Embryonic facial prominence (tissue), 1 donor: Measurements from ENCODE around the gene CD44.

Source experiments
- DNase-seq: peaks from one replicate; pipeline ENCODE4 v3.0.0-alpha.2; 2016; ENCODE audit errors: extremely low spot score

The CD44 gene

DNA sequence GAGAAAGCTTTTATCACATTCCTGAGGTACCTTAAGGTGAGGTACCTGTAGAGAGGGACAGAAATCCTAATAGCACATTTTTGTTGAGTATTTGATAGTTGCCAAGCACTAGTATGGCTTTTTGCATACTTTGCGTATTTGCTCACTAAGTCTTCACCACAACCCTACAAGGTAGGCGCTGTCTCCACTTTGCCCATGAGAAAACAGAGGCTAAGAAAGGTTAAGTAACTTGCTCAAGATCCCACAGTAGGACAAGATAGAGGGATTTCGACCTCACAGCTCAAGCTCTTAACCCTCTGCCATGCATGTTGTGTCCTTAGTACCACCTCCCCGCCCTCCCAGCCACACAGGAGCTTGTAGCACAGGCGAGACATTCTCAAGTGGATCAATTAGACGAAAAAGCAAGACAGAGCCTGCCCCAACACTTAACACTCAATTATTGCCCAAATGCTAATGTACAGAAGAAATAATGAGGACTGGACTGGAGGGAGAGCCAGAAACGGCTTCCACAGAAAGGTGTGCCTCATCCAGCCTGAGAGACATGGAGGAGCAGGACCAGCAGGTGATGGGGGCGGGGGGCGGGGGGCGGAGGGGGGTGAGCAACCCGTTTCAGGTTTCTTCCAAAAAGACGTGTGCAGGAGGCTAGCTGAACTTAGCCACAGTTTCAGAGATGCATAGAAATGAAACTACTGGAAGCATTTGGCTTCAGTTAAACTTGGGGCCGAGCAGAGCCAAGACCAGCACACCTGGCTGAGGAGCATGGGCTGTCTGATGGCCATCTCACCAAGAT, 26.7 kb upstream of the CD44 start:
- no peak for DNase-seq

GRCh38 chr11:35112846-35113105, 26.2 kb upstream of the CD44 start:
- DNase-seq: no peak

DNA sequence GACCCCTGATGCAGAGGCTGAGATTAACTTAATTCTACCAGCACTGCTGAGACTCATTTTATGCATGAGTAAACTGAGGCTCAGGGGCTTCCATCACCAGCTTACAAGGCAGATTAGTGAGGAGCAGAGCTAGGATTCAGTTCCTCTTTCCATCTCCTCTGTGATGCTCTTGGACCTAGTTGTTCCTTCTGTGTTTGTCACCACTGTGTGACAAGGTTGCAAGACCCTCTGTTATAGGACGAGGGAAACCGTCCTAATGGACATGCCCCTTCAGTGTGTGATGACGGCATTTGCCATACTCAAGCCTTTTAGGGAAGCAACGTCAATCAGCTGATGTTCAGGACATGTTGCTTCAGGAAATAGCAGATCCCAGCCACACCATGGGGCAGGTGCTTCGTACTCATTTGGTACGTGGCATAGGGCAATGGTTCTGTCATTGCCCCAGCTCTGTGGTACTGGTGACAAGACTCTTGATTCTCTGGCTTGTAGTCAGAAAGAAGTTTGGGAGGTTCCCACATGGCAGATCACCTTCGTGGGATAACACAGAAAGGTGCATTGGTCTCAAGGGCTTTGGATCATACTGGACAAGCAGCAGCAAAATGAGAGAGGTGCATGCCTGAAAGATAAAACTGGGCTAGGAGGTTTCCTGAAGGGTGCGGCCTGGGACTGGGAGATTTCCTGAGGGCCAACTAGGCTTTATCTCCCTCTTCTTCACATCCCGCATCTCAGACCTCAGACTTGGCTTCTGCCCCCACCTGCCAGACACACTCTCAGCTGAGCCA, 23.9 kb upstream of the CD44 start:
- no peak for DNase-seq

DNA sequence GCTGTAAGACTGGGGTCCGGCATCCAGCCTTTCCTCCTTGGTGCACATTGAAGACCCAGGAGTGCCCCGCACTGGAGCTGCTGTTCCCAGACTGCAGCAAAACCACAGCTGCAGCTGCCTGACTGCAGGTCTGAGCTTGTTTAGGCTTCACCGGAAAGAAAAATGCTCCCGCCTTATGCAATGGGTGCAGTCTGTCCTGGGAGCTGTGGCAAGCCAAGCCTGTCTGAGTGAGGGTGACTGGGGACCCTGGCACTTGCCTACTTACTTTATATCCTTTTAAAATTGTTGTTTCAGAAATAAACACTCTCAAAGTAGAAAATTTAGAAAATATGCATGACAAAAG, 23.3 kb upstream of the CD44 start:
- no peak for DNase-seq

DNA sequence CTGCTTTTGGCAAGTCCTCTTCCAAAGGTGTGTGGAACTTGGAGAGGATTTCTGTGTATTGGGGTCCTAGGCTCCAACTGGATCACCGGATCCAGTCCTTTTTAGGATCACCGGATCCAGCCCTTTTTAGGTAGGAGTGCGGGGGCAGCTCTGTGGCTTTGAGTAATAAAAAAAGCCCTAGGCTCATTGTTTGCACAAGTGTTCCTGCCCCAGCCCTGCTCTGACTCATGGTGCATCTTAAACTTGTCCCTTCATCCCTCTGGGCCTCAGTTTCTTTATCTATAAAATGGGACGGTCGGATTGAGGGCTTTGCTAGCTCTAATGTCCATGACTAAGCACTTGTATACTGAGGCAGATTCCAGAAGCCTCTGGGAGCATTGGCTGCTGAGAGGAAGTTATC, 22.7 kb upstream of the CD44 start:
- no peak for DNase-seq

DNA sequence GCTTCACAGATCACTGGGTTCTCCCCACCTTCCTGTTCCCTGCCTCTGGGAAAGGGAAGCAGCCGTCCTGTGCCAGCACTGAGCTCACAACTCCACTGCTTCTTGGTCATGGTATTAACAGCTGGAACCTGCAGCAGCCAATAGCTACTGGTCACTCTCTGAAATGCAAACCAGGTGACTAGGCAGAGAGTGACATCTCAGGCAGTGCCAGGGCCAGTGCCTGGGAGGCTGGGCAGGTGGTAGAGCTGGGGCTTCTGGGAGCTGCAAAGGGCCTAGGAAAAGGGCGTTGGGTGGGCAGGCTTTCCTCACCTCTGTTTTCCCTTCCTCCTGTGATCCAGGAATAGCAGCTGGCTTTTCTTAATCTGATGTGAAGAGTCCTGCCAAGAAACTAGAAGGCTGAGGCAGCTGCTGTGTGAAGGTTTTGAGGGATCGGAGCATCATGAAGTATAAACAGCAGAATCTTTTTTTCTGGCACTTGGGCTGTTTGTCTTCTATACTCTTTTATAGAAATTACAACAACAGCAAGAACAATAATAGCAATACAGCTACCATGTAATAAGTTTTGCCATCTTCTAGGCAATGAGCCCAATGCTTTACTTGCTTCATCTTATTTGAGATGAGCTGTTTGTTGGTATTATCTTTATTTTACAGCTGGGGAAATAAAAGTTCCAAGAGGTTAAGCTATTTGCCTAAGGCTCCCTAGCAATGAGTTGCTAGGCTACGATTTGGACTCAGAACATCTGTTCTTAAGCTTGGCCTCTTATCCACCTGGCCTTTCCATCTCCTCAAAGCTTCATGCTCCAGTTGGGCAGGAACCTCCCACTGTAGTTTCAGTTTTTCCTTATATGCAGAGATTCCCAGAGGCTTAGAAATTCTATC, 22.0 kb upstream of the CD44 start:
- no peak for DNase-seq

DNA sequence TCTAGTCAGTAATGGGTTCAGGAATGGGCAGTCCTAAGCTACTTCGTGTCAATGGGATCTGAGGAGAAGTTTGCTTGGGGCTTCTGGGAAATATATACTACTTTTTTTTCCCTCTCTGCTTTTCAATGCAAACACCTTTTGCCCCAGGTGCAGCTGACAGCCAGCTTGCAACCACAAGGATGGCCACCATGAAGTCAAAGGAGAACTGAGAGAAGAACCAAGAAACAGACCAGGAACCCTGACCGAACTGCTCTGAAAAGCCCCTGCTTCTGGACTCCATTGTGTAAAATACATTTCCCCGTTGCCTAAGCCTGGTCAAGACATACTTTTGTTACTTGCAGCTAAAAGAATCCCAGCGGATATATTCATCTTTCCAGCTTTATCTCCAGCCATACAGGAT, 20.1 kb upstream of the CD44 start:
- DNase-seq: no peak

GRCh38 chr11:35121326-35121865, 17.6 kb upstream of the CD44 start:
- no peak for DNase-seq

GRCh38 chr11:35122308-35122707, 16.7 kb upstream of the CD44 start:
- DNase-seq: no peak

DNA sequence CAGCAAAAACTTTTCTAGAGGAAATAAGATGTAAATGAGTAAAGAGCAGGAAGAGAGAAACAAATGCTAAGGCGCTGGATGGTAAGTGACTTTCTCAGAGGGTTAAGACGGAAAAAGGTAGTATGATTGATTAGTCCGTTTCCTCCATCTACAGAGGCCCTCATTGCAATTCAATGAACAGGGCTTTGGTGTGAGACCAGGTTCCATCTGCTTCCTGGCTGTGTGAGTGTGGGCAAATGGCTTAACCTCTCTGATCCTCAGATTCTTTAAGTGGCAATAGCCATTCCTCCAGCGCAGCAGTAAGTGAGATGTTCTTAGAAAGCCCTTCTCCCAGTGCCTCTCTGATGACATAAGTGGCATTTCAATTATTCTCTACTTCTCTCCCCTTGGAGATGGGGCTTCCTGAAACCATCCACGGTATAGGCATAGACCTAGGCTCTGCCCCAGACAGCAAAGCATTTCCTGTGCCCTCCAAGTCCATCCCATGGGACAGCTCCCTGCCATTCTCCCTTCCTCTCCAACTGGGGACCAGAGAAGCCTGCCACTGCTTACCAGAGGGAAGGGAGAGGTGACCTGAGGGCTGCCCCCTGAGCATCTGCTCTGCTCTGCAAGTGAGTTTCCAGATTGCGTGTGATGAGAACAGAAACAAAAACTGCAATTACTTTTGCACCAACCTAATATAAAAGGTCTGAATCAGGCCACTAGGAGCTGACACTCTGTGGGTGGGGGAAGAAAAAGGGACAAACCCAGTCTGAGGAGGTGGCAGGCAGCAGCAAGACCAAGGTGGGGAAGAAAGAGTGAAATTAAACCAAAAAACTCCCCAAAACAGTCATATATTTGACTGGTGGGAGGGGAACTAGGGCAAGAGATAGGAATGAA, 12.7 kb upstream of the CD44 start:
- DNase-seq: no peak

- no peak for DNase-seq
Measured at GRCh38 chr11:35126879-35127581, 11.9 kb upstream of the CD44 start.

DNA sequence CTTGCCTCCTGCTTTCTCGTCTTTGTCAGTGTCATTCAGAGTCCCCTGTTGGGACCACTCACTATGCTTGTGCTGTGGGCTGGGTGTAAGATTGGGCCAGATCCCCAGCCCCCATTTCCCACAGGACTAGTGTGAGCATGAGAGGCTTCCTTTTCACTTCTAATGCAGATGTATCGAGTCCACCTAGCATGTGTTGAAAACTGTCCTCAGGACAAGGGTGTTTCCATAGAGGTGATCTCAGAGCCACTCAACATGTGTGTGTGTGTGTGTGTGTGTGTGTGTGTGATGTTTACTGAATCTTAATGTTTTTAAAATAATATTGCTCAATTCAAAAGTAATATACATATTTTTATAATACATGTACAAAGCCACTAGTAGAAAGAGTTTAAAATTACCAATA, 11.4 kb upstream of the CD44 start:
- DNase-seq: no peak

DNA sequence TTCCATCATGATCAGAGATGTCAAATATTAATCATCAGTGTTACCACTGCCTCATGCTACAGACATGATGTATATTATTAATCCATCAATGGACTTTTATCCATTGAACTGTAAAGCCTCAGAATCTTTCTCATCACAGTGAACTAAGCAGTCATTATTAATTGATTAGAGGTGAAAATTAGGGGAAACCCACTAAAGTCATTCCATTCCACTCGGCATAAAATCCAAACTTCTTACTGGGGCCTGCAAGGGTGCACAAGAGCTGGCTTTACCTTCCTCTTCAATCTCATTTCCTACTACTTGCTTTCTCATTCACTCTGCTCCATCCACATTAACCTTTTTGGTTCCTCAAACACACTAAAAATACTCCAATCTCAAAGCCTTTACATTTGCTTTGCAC, 7.9 kb upstream of the CD44 start:
- DNase-seq: no peak

- no peak for DNase-seq
Measured at GRCh38 chr11:35131886-35132285, 7.1 kb upstream of the CD44 start.

GRCh38 chr11:35133656-35134055, 5.3 kb upstream of the CD44 start:
- DNase-seq: no peak

- DNase-seq: no peak
Measured at GRCh38 chr11:35134403-35135148, 4.4 kb upstream of the CD44 start.

DNA sequence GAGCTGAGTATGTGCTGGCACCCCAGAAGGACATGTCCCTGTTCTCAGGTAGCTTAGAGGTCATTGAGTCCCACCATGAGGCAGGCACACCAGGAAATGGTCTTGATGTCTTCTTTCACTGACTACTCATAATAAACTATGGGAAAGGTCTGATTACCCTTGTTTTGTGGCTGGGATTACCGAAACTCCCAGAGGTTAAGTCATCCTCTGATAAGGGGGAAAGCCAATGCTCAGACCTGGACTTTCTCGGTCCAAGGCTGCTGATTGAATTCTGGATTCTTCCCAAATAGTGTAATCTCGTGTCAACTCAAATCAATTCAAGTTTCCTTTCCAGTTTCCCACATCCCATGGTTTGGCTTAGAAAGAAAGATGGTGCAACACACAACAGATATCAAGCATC, 3.7 kb upstream of the CD44 start:
- DNase-seq: no peak

GRCh38 chr11:35136311-35136710, 2.7 kb upstream of the CD44 start:
- DNase-seq: no peak

DNA sequence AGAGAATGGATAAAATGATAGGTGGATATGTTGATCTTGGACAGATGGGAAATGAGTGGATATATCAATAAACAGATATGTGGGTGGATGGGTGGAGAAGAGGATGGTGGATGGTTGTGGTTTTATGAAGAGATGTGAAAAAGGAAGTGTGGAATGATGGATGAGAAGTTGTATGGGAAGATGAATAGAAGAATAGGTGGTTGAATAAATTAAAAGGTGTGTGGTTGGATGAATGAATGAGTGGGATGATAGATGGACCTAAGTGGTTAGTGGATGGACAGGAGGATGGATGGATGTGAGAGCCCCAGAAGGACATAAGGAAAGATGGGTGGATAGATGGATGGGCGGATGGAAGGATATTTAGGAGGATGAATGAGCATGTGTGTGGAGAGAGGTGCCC, 913 bp upstream of the CD44 start:
- DNase-seq: no peak

GRCh38 chr11:35138606-35138942, 397 bp upstream of the CD44 start:
- no peak for DNase-seq
